ENCODE data around the gene DBI. TPM values are rescaled to one million over a fixed set of nuclear protein-coding genes. Genes with fewer than 3 reads are reported as not detected.

DBI gene
- total RNA-seq, 2 experiments from 2014 or later: 142 to 143 TPM

DNA sequence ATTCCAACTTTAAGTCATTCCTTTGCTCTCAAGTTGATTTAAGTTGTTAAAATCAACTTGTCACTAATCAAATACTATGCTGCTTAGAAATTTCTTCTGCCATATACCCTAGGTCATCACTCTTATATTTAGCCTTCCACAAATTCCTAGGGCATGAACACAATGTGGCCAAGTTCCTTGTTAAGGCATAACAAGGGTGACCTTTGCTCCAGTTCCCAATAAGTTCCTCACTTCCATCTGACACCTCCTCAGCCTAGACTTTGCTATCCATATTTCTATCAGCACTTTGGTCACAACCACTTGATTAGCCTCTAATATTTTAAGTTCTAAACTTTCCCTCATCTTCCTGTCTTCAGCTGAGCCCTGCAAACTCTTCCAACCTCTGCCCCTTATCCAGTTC, 55.0 kb downstream of the DBI start:
- no peak for ATAC-seq
- peaks cover 5% of the 10 kb centered on the region for H3K9me3 Mint-ChIP-seq
- H3K36me3 Mint-ChIP-seq (ENCODE audit: low read depth): no peaks in the 10 kb centered on the region
- H3K4me3 Mint-ChIP-seq: no peak overlapping the region
- TF ChIP-seq, protein P1, sequence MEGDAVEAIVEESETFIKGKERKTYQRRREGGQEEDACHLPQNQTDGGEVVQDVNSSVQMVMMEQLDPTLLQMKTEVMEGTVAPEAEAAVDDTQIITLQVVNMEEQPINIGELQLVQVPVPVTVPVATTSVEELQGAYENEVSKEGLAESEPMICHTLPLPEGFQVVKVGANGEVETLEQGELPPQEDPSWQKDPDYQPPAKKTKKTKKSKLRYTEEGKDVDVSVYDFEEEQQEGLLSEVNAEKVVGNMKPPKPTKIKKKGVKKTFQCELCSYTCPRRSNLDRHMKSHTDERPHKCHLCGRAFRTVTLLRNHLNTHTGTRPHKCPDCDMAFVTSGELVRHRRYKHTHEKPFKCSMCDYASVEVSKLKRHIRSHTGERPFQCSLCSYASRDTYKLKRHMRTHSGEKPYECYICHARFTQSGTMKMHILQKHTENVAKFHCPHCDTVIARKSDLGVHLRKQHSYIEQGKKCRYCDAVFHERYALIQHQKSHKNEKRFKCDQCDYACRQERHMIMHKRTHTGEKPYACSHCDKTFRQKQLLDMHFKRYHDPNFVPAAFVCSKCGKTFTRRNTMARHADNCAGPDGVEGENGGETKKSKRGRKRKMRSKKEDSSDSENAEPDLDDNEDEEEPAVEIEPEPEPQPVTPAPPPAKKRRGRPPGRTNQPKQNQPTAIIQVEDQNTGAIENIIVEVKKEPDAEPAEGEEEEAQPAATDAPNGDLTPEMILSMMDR (IDR thresholded peaks at IDR 0.05): no peak
- no peak for DNase-seq
- H3K4me1 Mint-ChIP-seq (ENCODE audit: low read depth): no peaks in the 10 kb centered on the region
- H3K27me3 Mint-ChIP-seq: peaks cover 22% of the 10 kb centered on the region
- no peak overlapping the region for H3K27ac Mint-ChIP-seq
- ChIA-PET POLR2A (no interaction called here), CTCF (no interaction called here)
- intact Hi-C loops (cut with micrococcal nuclease): no loop called here

Other genes starting within 250 kb of the DBI start
- not detected for gene C1QL2, start 208.2 kb upstream of the DBI start, total RNA-seq
- under 1 TPM; 0.18 to 0.34 TPM for gene STEAP3, start 143.1 kb upstream of the DBI start, total RNA-seq
- gene C2orf76, start 143 bp upstream of the DBI start, total RNA-seq: 10 to 100 TPM in 1 of 2 experiments, 1 to 10 TPM in 1; 9.6 to 11.5 TPM
- not detected for gene TMEM37, start 64.9 kb downstream of the DBI start, total RNA-seq
- gene SCTR, start 157.5 kb downstream of the DBI start, total RNA-seq: not detected
- not detected for gene CFAP221, start 177.5 kb downstream of the DBI start, total RNA-seq

Data from activated CD8-positive, alpha-beta T cell treated with anti-CD3 and anti-CD28 coated beads for 36 hours (primary cell).